HG02571 (cell line): ENCODE results near the gene FUT1.

Source experiments
- ATAC-seq: cut with Tn5 transposase; IDR thresholded peaks from one replicate; pipeline ENCODE4 v1.9.1; 2021; ENCODE audit warnings: mild to moderate bottlenecking, moderate library complexity; ENCODE audit not compliant: unreplicated experiment

FUT1 gene

GRCh38 chr19:48741129-48741999 is 11.1 kb downstream of the FUT1 start:
- ATAC-seq, result no peak

DNA sequence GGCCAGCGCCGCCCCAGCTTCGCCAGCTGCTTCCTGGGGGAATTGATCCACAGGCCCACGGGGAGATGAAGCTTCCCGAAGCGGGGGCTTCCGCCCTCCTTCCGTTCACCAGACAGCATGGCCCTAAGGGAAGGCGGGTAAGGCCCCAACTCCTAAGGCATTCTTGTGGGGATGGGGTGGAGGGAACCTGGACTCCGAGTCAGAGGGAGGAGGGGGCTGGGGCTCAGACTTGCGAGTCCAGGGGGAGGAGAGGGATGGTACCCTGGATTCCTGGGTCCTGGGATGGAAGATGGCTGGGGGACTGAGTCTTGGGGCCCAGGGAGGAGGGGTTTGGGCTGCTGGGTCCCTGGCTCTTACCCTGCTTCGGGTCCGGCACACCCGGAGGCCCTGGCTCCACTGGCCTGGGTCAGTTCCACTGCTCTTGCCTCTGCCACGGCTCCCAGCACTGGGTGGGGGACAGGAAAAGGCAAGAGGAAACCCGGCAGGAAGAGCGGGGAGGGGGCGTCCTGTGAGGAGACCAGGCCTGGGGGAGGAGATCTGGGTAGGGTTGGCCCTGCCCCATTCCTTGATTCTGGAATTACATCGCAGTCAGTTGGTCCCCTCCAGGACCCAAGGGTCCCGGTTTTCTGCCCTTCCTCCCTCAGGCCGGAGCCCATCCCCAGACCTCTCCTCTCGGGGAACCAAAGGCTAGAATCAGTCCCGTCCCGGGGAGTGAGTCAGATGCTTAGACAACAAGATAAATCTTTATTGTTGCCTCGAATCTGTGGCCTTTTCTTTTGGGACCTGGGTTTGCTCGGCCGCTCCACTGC is 12.1 kb downstream of the FUT1 start, which contains the start of gene RASIP1:
Gene RASIP1, minus strand, starts transcription at position 447 of the 809 bp plus-strand sequence. Its CDS starts 328 bp downstream, at position 119.
- ATAC-seq, result no peak

- no peak for ATAC-seq
These were observed 12.9 kb downstream of the FUT1 start for GRCh38 chr19:48739404-48740163.

DNA sequence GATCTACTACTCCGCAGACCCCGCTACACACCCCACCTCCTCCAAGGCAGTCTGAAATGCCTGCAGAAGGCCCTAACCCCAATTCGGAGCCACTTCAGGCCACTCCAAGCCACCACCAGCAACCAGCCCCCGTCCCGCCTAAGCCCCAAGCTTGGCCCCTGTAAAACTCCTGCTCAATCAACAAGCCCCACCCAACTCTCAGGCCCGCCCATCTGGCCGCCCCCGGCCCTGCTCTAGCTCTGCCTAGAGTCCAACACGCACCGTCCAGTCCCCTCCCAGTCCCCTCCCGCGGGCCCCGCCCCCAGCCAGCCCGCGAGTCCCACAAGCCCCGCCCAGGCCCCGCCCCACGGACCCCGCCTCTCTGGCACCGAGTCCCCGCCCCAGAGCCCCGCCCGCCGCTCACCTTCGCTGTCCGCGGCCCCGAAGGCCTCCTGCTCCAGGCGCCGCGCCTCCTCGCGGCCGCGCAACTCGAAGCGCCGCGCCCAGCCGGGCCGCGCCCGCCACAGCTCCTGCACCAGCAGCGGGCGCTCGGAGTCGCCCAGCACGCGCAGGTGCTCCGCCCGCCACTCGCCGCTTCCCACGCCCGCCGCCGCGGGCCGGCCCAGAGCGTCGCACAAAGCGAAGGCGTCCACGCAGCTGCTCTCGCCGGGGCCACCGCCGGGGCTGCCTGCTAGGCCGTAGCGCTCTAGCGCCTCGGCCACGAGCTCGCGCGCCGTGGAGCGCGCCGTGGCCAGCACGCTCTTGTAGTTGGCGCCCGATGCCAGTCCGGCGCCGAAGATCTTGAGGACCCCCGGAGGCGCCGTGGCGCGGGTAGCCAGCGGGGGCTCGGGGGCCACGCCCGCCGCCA is 13.7 kb downstream of the FUT1 start:
- ATAC-seq, result no peak

DNA sequence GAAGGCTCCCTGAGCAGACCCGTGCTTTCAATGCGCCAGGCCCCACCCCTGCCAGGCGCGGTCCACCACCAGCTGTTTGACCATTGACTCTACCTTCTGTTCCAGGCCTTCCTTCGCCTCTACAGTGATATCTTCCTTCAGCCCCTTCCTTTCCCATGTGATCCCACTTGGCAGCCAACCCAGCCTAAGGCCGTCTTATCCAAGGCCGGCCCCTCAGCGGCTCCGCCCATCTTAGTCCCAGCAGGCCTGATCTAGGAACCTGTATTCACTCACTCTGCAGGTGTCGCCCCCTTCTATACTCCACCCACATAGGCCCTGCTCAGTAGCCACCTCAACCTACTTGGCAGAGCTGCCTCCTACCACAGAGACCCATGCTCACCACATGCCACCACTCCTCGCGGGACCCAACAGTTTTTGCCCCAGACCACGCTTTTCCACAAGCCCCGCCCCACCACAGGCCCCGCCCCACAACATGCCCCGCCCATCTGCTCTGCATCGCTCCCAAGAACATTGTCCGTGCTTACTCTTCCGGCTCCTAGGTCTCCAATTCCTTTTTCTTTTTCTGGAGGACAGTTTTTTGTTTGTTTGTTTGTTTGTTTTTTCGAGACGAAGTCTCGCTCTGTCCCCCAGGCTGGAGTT is 15.0 kb downstream of the FUT1 start:
- ATAC-seq, result no peak

DNA sequence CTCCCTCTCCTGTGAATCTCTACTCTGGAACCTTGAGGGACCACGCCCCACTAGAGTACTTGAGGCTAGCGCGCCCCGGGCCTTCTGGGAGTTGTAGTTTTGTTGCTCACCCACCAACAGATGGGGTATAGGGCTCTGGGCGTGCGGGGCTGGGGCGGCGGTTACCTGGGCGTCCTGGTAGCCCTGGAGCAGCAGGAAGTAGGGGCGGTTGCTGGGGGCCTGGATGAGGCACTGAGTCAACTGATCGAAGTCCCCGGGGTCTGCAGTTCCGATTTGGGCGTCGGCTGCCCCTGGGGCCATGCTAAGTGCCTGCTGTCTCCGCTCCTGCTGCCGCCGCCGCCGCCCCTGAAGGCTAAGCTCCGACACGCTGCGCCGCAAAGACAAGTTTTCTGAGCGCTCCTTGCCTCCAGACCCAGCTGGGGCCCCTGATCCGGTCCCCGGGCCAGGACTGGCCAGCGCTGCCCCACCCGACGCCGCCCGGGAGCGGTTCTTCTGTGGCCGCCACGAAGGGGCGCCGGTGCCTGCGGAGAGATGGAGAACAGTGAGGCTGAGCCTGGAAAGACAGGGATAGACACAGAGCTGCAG is 17.3 kb downstream of the FUT1 start:
- ATAC-seq, result no peak

- no peak for ATAC-seq
These were observed 17.8 kb downstream of the FUT1 start for GRCh38 chr19:48734625-48735024.

DNA sequence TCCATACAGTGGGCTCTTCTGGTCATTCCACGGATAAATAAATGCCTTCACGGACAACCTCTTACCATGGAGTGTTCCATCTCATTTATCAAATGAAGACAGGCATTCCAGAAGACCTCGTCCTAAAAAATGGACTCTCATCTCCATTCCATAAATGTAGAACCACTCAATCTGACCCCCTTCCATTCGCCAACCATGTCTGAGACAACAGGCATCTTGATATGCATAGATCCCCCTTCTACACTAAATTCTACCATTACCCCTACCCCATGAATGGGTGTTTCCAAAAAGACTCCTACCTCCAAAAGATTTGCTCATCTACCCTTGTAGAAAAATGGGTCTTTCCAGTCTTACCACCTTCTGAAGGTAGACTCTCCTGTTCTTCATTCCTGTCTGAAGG is 21.0 kb downstream of the FUT1 start:
- no peak for ATAC-seq

DNA sequence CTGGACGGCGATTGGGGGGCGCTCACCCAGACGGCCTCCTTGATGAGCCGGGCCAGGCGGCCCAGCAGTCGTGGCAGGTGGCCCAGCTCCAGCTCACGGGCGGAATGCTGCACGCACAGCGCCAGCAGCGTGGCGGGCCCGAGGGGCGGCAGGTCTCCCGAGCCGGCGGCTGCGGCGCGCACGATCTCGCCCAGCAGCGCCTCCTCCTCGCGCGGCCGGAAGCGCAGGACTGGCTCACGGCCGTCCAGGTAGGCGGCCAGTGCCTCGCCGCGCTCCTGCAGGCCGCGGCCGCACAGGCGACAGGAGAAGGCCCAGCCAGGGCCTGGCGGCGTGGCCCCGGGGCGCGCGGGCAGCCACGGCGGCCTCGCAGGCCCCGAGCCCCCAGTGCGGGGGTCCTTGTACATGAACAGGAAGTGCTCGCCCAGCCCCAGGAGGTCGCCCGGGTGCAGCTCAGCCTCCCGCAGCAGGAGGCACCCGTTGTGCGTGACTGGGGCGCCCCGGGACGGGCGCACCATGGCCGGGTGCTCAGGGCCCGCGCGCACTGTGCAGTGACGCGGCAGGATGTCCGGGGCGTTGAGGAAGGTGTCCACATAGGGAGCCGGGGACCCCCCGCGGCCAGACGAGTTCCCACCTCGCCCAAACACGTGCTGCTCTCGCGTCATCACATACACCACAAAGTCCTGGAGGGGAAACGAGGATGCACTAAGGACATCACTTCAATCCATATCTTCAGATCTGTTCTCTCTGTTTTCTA is 23.4 kb downstream of the FUT1 start:
- no peak for ATAC-seq

DNA sequence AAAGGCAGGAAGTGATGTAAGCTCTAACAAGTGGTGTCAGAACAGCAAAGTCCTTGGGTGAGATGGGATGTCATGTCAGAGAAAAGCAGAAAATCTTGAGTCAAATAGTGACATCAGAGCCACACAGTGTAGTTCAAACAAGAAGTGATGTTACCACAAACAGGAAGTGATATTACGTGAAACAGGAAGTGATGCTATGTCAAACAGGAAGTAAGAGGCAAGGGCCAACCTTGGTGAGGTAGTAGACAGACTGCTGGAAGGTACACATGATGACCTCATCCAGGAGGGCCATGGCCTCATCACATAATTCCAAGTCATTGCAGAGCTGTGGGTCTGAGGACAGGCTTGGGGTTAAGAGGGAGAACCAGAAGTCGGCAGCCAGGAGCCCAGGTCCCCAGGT is 25.9 kb downstream of the FUT1 start:
- no peak for ATAC-seq

DNA sequence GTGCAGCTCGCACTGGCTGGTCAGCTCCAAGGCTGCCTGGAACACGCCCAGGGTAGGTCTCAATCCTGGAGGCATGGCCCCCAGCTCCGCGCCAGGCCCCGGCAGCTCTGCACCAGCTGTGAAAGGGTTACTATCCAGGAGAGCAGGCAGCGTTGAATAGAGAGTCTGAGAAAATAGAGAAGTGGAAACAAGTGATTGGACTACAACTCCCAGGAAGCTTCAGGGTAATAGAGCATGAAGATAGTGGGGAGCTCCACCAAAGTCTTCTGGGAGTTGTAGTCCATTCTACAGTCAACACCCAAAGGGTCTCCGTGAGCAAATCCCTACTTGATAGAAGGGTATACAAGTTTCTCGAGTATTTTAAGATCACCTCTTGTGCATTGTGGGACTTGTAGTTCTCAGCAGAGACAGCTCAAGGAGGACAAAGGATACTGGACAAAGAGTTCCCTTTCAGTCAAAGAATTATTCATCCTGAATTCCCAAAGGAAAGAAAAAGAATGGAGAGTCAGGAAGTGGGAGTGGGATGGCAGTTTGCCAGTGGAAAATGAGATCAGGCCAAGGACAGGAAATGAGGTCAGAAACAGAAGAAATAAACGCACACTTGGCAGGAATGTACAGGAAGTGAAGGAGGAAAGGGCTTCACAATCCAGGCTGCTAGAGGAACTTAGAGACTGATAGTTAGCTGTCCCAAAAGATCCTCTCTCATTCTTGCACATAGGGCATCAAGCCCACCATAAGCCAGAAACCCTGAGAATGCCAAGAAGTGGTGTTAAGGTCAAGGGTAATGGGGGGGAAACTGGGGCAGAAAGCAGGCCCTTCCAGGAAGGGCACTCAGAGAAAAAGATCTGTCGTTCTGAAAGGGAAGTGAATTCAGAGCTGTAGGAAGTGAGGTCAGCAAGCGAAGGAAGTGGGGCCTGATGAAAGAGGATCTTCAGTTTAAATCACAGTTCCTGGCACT is 27.4 kb downstream of the FUT1 start:
- no peak for ATAC-seq

GRCh38 chr19:48722196-48722708 is 30.2 kb downstream of the FUT1 start:
- ATAC-seq, result no peak

GRCh38 chr19:48720613-48721296 is 31.7 kb downstream of the FUT1 start:
- peak; percentile 75 for ATAC-seq

DNA sequence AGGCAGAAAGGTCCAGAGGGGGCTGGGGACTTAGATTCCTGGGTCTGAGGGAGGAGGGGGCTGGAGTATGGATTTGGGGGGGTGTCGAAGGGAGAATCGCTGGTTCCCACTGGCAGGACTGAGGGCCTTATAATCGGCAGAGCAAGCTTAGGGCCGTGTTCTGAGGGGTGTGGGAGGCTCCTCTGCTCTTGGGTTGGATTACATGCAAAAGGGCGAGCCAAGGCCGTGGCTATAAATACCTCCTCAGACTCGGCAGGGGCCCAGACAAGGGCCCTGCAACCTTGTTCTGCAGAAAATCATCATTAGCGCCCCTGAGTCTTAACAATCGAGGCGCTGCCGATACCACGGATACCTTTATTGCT is 32.2 kb downstream of the FUT1 start:
- ATAC-seq, result no peak

GRCh38 chr19:48719263-48720171 is 32.9 kb downstream of the FUT1 start, which contains the start of gene MAMSTR:
TSS of gene MAMSTR (minus strand) at chr19:48719725. CDS start at chr19:48719031, 694 bp downstream.
- ATAC-seq, result no peak
